HepG2 (cell line): ENCODE measurements around the gene CLRN2. TPM values are rescaled to one million over a fixed set of nuclear protein-coding genes. Genes with fewer than 3 reads are reported as not detected.

Experiments used
- CREB1 ChIP-seq, 2 experiments: fragments of 450-650 bp in 1 of 2; IDR thresholded peaks; 2 replicates each; pipeline ENCODE4 v1.6.1; 2016 to 2017; ENCODE audit warnings: control low read depth in 1 of 2, mild to moderate bottlenecking in 1 of 2, missing compliant biosample characterization in 1 of 2, missing genetic modification characterization in 1 of 2
- DMAP1 ChIP-seq: IDR thresholded peaks from 2 replicates; pipeline ENCODE4 v1.6.1; 2016
- GATAD1 ChIP-seq: IDR thresholded peaks from 2 replicates; pipeline ENCODE4 v1.6.1; 2016; ENCODE audit warnings: missing genetic modification reagents, missing compliant biosample characterization
- HBP1 ChIP-seq: IDR thresholded peaks from 2 replicates; pipeline ENCODE4 v1.6.1; 2016; ENCODE audit warnings: low read depth, control low read depth
- HES4 ChIP-seq: sonication (generic); formaldehyde crosslinking; IDR thresholded peaks from 2 replicates; pipeline ENCODE4 v1.9.0; 2021; ENCODE audit warnings: mild to moderate bottlenecking, missing genetic modification reagents, borderline replicate concordance
- MATR3 ChIP-seq: sonication (generic); formaldehyde crosslinking; IDR thresholded peaks from 2 replicates; pipeline ENCODE4 v1.4.0; 2020; ENCODE audit warnings: missing genetic modification reagents
- NCOA1 ChIP-seq: sonication (generic); formaldehyde crosslinking; IDR thresholded peaks from 2 replicates; pipeline ENCODE4 v1.9.0; 2021; ENCODE audit warnings: missing genetic modification reagents
- NCOA5 ChIP-seq: sonication (generic); formaldehyde crosslinking; IDR thresholded peaks from 2 replicates; pipeline ENCODE4 v1.4.0; 2020; ENCODE audit warnings: missing genetic modification reagents
- YEATS4 ChIP-seq: sonication (generic); formaldehyde crosslinking; IDR thresholded peaks from 2 replicates; pipeline ENCODE4 v1.4.0; 2020; ENCODE audit warnings: missing genetic modification reagents, borderline replicate concordance
- ZFP36 ChIP-seq: fragments of 150-350 bp; IDR thresholded peaks from 2 replicates; pipeline ENCODE4 v1.6.1; 2018; ENCODE audit warnings: borderline replicate concordance, low read length, low read depth; ENCODE audit not compliant: partially characterized antibody
- ZNF121 ChIP-seq: sonication (generic); formaldehyde crosslinking; IDR thresholded peaks from 2 replicates; pipeline ENCODE4 v1.5.0; 2020; ENCODE audit warnings: mild to moderate bottlenecking, missing genetic modification reagents
- ZNF160 ChIP-seq: sonication (generic); formaldehyde crosslinking; IDR thresholded peaks from 2 replicates; pipeline ENCODE4 v1.8.0; 2022; ENCODE audit warnings: mild to moderate bottlenecking, inconsistent platforms, missing genetic modification reagents
- ZNF205 ChIP-seq: IDR thresholded peaks from 2 replicates; pipeline ENCODE4 v1.6.1; 2018; ENCODE audit warnings: missing biosample characterization, missing genetic modification reagents
- ZNF44 ChIP-seq: sonication (generic); formaldehyde crosslinking; IDR thresholded peaks from 2 replicates; pipeline ENCODE4 v1.5.1; 2020; ENCODE audit warnings: mild to moderate bottlenecking, missing genetic modification reagents
- polyA plus RNA-seq, 8 experiments: library from polyadenylated mRNA; depleted of rRNA in 3 of 8; stranded (reverse) in 7 of 8; unstranded in 1 of 8; fragments of >200 nt; fragmentation: Illumina TruSeq in 4 of 8; extraction: Trizol in 4 of 8; gene quantifications; 2 replicates each; pipeline versions ENCODE4 v1.2.1 to v1.2.3, GENCODE V29; 2011 to 2016; ENCODE audit warnings: low read depth in 4 of 8, missing spikeins in 1 of 8, mixed read lengths in 1 of 8; ENCODE audit not compliant: insufficient read depth in 1 of 8
- total RNA-seq, 5 experiments: library from RNA; depleted of rRNA; stranded (reverse); fragments of >200 nt; fragmentation: Illumina TruSeq; extraction: Trizol; gene quantifications; 2 replicates each; pipeline ENCODE4 v1.2.3, GENCODE V29; 2016; ENCODE audit warnings: low read depth in 1 of 5
- TF ChIP-seq, protein P1 (sequence below): sonication (generic); formaldehyde crosslinking; IDR thresholded peaks from 2 replicates; pipeline ENCODE4 v1.9.0; 2022; ENCODE audit warnings: missing genetic modification reagents, mild to moderate bottlenecking, borderline replicate concordance
- TF ChIP-seq, protein P2 (sequence below): sonication (generic); formaldehyde crosslinking; IDR thresholded peaks from 2 replicates; pipeline ENCODE4 v1.4.0; 2020; ENCODE audit warnings: missing genetic modification reagents, borderline replicate concordance
- TF ChIP-seq, protein P3 (sequence below): fragments of 450-650 bp; IDR thresholded peaks from 2 replicates; pipeline ENCODE4 v1.6.1; 2016
- TF ChIP-seq, protein P4 (sequence below): sonication (generic); formaldehyde crosslinking; IDR thresholded peaks from 2 replicates; pipeline ENCODE4 v1.8.0; 2022; ENCODE audit warnings: mild to moderate bottlenecking, missing genetic modification reagents, borderline replicate concordance
- TF ChIP-seq, protein P5 (sequence below): sonication (generic); formaldehyde crosslinking; IDR thresholded peaks from 2 replicates; pipeline ENCODE4 v1.4.0; 2020; ENCODE audit warnings: missing genetic modification reagents, low read depth, mild to moderate bottlenecking, borderline replicate concordance

CLRN2 gene
- total and polyA plus RNA-seq, 2 of the 13 experiments (the other 11 are each of a cell fraction or from before 2014, with no cell fraction given), result not detected

DNA sequence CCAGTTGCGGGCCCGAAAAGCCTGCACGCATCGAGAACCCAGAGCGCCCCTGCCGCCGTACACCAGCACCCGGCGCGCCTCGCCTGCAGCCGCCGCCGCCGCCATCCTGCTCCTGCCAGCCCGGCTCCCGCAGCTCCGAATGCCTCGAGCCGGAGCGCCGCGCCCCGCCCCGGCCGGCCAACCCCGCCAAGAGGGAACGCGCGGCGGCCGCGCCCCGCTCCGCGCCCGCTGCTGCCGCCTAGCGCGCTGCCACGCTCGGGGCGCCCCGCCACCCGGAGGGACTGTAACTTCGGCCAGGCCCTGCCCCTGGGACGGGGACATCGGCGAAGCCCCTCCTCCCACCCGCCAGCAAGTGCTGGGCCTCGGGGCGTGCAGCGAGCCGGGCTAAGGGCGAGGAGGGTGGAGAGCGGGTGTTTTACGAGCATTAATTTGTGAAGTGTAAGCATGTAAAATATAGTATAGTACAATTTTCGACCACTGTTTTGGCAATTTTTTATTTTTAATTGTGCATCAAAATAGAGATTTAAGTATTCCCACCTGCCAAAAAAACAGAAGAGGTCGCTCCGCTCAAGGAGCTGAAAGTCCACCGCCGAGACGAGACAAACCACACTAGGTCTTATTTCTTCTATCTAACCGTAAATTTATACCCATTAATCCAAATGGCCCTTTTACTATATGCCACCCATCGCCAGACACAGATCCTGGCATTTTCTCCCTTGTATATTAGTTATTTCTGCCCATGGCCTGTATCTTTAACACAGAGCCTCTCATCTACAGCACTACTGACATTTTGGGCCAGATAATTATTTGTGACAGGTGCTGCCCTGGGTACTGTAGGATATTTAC, 2.8 kb upstream of the CLRN2 start, which contains the start of gene QDPR (continued):
- TF ChIP-seq CREB1 (IDR thresholded peaks at IDR 0.05), result no peak
- no peak for TF ChIP-seq CREB1 (CRISPR knock-in tag; IDR thresholded peaks at IDR 0.05)
- TF ChIP-seq, protein P1, sequence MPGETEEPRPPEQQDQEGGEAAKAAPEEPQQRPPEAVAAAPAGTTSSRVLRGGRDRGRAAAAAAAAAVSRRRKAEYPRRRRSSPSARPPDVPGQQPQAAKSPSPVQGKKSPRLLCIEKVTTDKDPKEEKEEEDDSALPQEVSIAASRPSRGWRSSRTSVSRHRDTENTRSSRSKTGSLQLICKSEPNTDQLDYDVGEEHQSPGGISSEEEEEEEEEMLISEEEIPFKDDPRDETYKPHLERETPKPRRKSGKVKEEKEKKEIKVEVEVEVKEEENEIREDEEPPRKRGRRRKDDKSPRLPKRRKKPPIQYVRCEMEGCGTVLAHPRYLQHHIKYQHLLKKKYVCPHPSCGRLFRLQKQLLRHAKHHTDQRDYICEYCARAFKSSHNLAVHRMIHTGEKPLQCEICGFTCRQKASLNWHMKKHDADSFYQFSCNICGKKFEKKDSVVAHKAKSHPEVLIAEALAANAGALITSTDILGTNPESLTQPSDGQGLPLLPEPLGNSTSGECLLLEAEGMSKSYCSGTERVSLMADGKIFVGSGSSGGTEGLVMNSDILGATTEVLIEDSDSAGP (CRISPR knock-in tag), result no peak; the same call in 1 of the 2 replicates
- TF ChIP-seq, protein P2, sequence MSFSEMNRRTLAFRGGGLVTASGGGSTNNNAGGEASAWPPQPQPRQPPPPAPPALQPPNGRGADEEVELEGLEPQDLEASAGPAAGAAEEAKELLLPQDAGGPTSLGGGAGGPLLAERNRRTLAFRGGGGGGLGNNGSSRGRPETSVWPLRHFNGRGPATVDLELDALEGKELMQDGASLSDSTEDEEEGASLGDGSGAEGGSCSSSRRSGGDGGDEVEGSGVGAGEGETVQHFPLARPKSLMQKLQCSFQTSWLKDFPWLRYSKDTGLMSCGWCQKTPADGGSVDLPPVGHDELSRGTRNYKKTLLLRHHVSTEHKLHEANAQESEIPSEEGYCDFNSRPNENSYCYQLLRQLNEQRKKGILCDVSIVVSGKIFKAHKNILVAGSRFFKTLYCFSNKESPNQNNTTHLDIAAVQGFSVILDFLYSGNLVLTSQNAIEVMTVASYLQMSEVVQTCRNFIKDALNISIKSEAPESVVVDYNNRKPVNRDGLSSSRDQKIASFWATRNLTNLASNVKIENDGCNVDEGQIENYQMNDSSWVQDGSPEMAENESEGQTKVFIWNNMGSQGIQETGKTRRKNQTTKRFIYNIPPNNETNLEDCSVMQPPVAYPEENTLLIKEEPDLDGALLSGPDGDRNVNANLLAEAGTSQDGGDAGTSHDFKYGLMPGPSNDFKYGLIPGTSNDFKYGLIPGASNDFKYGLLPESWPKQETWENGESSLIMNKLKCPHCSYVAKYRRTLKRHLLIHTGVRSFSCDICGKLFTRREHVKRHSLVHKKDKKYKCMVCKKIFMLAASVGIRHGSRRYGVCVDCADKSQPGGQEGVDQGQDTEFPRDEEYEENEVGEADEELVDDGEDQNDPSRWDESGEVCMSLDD (CRISPR knock-in tag), result no peak
- no peak for TF ChIP-seq ZFP36
- TF ChIP-seq HBP1 (CRISPR knock-in tag), result no peak
- TF ChIP-seq ZNF121 (CRISPR knock-in tag), result no peak
- 0 out of 2 replicates have a peak, but pooled peaks have one; percentile 43 for TF ChIP-seq HES4 (CRISPR knock-in tag)
- TF ChIP-seq NCOA5 (CRISPR knock-in tag), result no peak
- no peak for TF ChIP-seq ZNF44 (CRISPR knock-in tag)
- TF ChIP-seq, protein P3, sequence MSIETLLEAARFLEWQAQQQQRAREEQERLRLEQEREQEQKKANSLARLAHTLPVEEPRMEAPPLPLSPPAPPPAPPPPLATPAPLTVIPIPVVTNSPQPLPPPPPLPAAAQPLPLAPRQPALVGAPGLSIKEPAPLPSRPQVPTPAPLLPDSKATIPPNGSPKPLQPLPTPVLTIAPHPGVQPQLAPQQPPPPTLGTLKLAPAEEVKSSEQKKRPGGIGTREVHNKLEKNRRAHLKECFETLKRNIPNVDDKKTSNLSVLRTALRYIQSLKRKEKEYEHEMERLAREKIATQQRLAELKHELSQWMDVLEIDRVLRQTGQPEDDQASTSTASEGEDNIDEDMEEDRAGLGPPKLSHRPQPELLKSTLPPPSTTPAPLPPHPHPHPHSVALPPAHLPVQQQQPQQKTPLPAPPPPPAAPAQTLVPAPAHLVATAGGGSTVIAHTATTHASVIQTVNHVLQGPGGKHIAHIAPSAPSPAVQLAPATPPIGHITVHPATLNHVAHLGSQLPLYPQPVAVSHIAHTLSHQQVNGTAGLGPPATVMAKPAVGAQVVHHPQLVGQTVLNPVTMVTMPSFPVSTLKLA, result no peak
- peak; percentile 68 for TF ChIP-seq GATAD1 (CRISPR knock-in tag)
- 0 out of 2 replicates have a peak, but pooled peaks have one; percentile 21 for TF ChIP-seq DMAP1 (CRISPR knock-in tag)
- TF ChIP-seq, protein P4, sequence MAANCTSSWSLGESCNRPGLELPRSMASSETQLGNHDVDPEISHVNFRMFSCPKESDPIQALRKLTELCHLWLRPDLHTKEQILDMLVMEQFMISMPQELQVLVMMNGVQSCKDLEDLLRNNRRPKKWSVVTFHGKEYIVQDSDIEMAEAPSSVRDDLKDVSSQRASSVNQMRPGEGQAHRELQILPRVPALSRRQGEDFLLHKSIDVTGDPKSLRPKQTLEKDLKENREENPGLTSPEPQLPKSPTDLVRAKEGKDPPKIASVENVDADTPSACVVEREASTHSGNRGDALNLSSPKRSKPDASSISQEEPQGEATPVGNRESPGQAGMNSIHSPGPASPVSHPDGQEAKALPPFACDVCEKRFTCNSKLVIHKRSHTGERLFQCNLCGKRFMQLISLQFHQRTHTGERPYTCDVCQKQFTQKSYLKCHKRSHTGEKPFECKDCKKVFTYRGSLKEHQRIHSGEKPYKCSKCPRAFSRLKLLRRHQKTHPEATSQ (CRISPR knock-in tag), result no peak
- TF ChIP-seq NCOA1 (CRISPR knock-in tag), result no peak
- TF ChIP-seq ZNF160 (CRISPR knock-in tag), result no peak; the same call in 1 of the 2 replicates
- no peak for TF ChIP-seq MATR3 (CRISPR knock-in tag)
- TF ChIP-seq YEATS4 (CRISPR knock-in tag), result no peak
- no peak for TF ChIP-seq ZNF205 (CRISPR knock-in tag)
- TF ChIP-seq, protein P5, sequence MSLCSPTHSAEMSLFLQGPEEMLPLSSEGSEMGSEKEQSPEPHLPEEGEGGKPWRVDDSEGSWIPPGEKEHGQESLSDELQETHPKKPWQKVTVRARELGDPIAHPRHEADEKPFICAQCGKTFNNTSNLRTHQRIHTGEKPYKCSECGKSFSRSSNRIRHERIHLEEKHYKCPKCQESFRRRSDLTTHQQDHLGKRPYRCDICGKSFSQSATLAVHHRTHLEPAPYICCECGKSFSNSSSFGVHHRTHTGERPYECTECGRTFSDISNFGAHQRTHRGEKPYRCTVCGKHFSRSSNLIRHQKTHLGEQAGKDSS, result no peak
